ENCODE results near the gene TRABD2B.

TRABD2B gene

DNA sequence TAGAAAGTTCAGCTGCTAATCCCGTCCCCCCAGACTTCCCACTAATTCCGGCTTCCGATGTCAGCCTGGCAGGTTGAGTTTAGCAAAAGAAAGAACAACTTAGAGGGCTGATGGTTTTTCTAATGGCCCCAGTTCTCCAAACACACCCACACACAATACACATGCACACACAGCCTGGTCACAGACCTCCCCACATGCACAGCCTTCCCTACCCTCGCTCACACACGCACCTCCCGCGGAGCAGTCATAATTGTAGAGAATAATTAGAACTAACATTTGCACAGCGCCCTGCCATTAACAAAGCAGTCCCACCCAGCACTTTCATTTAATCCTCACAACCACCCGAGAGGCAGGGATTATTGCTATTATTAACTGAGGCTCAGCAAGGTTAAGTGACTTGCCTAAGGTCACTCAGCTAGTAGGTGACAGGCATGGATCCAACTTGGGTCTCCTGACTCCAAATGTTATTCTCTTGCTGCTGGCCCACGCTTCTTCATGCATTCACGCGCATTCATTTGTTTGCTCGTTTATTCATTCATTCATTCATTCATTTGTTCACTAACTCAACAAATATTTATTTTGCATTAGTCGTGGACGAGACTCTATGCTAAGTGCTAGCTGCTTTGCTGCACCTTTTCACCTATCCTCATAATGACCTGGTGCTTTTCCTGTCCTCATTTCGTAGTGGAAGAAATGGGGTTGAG, 284.4 kb downstream of the TRABD2B start:
- peak in 1 of 2 experiments; percentile 36 for DNase-seq

- no peak for DNase-seq
Measured at GRCh38 chr1:47711848-47712492, 285.2 kb downstream of the TRABD2B start.

- no peak for DNase-seq
Measured at GRCh38 chr1:47711184-47711847, 285.9 kb downstream of the TRABD2B start.
